Colonic mucosa (tissue), 4 donors: ENCODE results near the gene EVC. TPM values are rescaled to one million over a fixed set of nuclear protein-coding genes. Genes with fewer than 3 reads are reported as not detected.

Source experiments
- DNase-seq: peaks from one replicate; pipeline ENCODE4 v3.0.0-alpha.2; 2020
- H3K27ac ChIP-seq: fragments of 200-600 bp; one replicate; pipeline ENCODE4 v1.8.0; 2021
- H3K27me3 ChIP-seq: fragments of 200-600 bp; one replicate; pipeline ENCODE4 v1.8.0; 2021
- H3K36me3 ChIP-seq: fragments of 200-600 bp; one replicate; pipeline ENCODE4 v1.8.0; 2021
- H3K4me1 ChIP-seq: fragments of 200-600 bp; one replicate; pipeline ENCODE4 v1.8.0; 2021; ENCODE audit warnings: mild to moderate bottlenecking
- H3K4me3 ChIP-seq: fragments of 200-600 bp; one replicate; pipeline ENCODE4 v1.8.0; 2021
- H3K9ac ChIP-seq, 2 donors: one replicate each; pipeline ENCODE4 v1.7.0; 2013; ENCODE audit warnings: control low read depth in 2 of 2, low read depth in 2 of 2, low read length in 2 of 2
- H3K9me3 ChIP-seq: fragments of 200-600 bp; one replicate; pipeline ENCODE4 v1.8.0; 2021
- intact Hi-C: fragments of 100-400 bp; cut with DNase I; formaldehyde crosslinking; loops from one replicate; pipeline ENCODE4 v1.14.1; 2022
- total RNA-seq, 2 donors: library from RNA; stranded (reverse); fragmentation: NEBNext Ultra II Directional in 1 of 2; extraction: Animal tissue kit (Norgen Biotek cat#: 25700) in 1 of 2; gene quantifications; one replicate each; pipeline ENCODE4 v1.2.1, GENCODE V29; 2021
- TF ChIP-seq, protein P1 (sequence below): fragments of 200-600 bp; IDR thresholded peaks from one replicate; pipeline ENCODE4 v1.8.0; 2022; ENCODE audit warnings: antibody characterized with exemption, mild to moderate bottlenecking
- donor health status: healthy.
- donor health status: DM: no; HTN: no; CAD: no.
- donor health status: DM: no; HTN: no; CAD: no.

EVC gene
- total RNA-seq, 2 donors from 2014 or later = 1.1 to 4.1 TPM

GRCh38 chr4:5711479-5712184, 631 bp downstream of the EVC start:
- no peaks in the 10 kb centered on the region for H3K36me3 ChIP-seq
- TF ChIP-seq, protein P1, sequence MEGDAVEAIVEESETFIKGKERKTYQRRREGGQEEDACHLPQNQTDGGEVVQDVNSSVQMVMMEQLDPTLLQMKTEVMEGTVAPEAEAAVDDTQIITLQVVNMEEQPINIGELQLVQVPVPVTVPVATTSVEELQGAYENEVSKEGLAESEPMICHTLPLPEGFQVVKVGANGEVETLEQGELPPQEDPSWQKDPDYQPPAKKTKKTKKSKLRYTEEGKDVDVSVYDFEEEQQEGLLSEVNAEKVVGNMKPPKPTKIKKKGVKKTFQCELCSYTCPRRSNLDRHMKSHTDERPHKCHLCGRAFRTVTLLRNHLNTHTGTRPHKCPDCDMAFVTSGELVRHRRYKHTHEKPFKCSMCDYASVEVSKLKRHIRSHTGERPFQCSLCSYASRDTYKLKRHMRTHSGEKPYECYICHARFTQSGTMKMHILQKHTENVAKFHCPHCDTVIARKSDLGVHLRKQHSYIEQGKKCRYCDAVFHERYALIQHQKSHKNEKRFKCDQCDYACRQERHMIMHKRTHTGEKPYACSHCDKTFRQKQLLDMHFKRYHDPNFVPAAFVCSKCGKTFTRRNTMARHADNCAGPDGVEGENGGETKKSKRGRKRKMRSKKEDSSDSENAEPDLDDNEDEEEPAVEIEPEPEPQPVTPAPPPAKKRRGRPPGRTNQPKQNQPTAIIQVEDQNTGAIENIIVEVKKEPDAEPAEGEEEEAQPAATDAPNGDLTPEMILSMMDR = no peak
- no peak for DNase-seq
- peak overlapping the region; percentile 23 for H3K4me3 ChIP-seq
- intact Hi-C loops = no loop called here
- H3K27me3 ChIP-seq = no peaks in the 10 kb centered on the region
- H3K9ac ChIP-seq = no peak overlapping the region
- H3K4me1 ChIP-seq = no peaks in the 10 kb centered on the region
- H3K9me3 ChIP-seq = no peaks in the 10 kb centered on the region
- H3K27ac ChIP-seq = no peak overlapping the region

DNA sequence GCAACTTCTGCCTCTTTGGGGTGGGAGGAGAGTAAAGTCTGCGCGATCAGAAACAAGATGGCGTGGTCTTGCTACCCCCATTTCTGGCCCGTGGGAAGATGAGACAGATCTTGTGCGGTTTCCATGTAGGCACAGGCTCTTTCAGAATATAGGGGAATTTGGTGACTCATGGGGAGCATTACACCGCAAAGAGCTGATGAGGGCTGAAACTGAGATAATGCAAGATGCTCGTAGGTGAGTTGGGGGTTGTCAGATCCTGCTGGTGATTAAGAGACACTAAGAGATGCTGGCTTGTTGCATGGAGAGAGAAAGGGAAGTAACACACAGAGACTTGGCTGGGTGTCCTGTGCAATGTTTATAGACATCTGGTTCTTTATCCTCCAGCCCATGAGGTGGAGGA, 1.5 kb downstream of the EVC start:
- no peaks in the 10 kb centered on the region for H3K27me3 ChIP-seq
- DNase-seq = no peak
- TF ChIP-seq, protein P1 = no peak
- H3K27ac ChIP-seq = no peak overlapping the region
- H3K4me3 ChIP-seq = no peak overlapping the region
- no peaks in the 10 kb centered on the region for H3K36me3 ChIP-seq
- no peaks in the 10 kb centered on the region for H3K4me1 ChIP-seq
- H3K9me3 ChIP-seq = no peaks in the 10 kb centered on the region
- intact Hi-C loops = no loop called here
- H3K9ac ChIP-seq = no peak overlapping the region

GRCh38 chr4:5712931-5713330, 1.9 kb downstream of the EVC start:
- intact Hi-C loops = no loop called here
- DNase-seq = no peak
- H3K9ac ChIP-seq = no peak overlapping the region

DNA sequence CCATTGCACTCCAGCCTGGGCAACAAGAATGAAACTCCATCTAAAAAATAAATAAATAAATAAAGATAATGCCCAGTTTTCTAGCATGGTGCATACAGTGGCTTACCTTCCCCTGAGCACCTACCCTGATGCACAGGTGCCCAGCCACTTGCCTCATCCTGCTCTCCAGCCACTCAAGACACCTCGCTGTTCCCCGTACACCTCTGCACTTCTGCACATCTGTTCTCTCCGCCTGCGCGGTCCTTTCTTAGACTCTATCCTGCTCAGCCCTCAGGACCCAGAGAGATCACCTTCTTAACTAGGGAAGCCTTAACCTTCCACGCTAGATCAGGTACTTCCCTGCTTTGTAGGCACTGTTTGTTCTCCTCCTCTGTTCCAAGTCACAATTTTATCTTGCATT, 2.9 kb downstream of the EVC start:
- Histone ChIP-seq H3K9ac (no peak overlapping the region), H3K36me3 (no peaks in the 10 kb centered on the region), H3K9me3 (no peaks in the 10 kb centered on the region), H3K4me1 (no peaks in the 10 kb centered on the region), H3K4me3 (no peak overlapping the region), H3K27ac (no peak overlapping the region), H3K27me3 (no peaks in the 10 kb centered on the region)
- TF ChIP-seq, protein P1 = no peak
- no peak for DNase-seq
- intact Hi-C loops = no loop called here

More at GRCh38 chr4:5712931-5713330, 1.9 kb downstream of the EVC start:
- TF ChIP-seq, protein P1 = no peak
- no peaks in the 10 kb centered on the region for H3K27me3 ChIP-seq
- no peak overlapping the region for H3K4me3 ChIP-seq
- no peaks in the 10 kb centered on the region for H3K4me1 ChIP-seq
- H3K36me3 ChIP-seq = no peaks in the 10 kb centered on the region
- H3K9me3 ChIP-seq = no peaks in the 10 kb centered on the region
- no peak overlapping the region for H3K27ac ChIP-seq

DNA sequence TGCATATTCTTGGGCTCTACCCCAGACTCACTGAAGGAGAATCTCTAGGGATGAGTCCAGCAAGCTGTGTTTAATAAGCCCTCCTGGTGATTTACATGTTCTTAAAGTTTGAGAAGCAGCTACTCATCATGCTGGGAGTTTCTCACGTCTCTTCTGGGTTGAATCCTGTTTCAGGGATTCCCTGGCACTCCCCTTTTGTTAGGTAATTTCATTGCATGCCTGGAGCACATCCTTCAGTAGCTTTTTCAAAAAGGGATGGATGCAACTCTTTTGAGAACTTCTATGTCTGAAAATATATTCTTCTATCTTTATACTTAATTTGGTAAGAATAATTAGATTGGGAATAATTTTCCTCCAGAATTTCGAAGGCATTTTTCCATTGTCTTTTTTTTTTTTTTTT, 4.4 kb downstream of the EVC start:
- no peaks in the 10 kb centered on the region for H3K9me3 ChIP-seq
- no peaks in the 10 kb centered on the region for H3K36me3 ChIP-seq
- no peak for DNase-seq
- H3K27ac ChIP-seq = no peak overlapping the region
- no peaks in the 10 kb centered on the region for H3K27me3 ChIP-seq
- TF ChIP-seq, protein P1 = no peak
- no peak overlapping the region for H3K4me3 ChIP-seq
- intact Hi-C loops = no loop called here
- H3K4me1 ChIP-seq = no peaks in the 10 kb centered on the region
- no peak overlapping the region for H3K9ac ChIP-seq
